DMS53 (cell line): Measurements from ENCODE around the gene CDH4.

ENCODE experiments used
- DNase-seq: peaks from one replicate; lab custom pipeline; 2025; lab: John Stamatoyannopoulos, UW

Gene CDH4

GRCh38 chr20:61670274-61670673 lies 418.2 kb downstream of the CDH4 start:
- DNase-seq, result no peak

GRCh38 chr20:61671559-61671958 lies 419.5 kb downstream of the CDH4 start:
- DNase-seq, result no peak

GRCh38 chr20:61673152-61673847 lies 421.2 kb downstream of the CDH4 start:
- DNase-seq, result no peak

- no peak for DNase-seq
Measured at GRCh38 chr20:61674121-61674520, 422.1 kb downstream of the CDH4 start.

GRCh38 chr20:61674688-61675087 lies 422.6 kb downstream of the CDH4 start:
- DNase-seq, result no peak

GRCh38 chr20:61677928-61678327 lies 425.9 kb downstream of the CDH4 start:
- no peak for DNase-seq

- no peak for DNase-seq
Measured at GRCh38 chr20:61678437-61678836, 426.4 kb downstream of the CDH4 start.

GRCh38 chr20:61679473-61679872 lies 427.4 kb downstream of the CDH4 start:
- DNase-seq, result no peak

GRCh38 chr20:61680096-61680495 lies 428.0 kb downstream of the CDH4 start:
- DNase-seq, result no peak

GRCh38 chr20:61682114-61682995 lies 430.3 kb downstream of the CDH4 start:
- no peak for DNase-seq

- no peak for DNase-seq
Measured at GRCh38 chr20:61682996-61683681, 431.1 kb downstream of the CDH4 start.

- no peak for DNase-seq
Measured at GRCh38 chr20:61683721-61684120, 431.7 kb downstream of the CDH4 start.

GRCh38 chr20:61684136-61684535 lies 432.1 kb downstream of the CDH4 start:
- no peak for DNase-seq

- no peak for DNase-seq
Measured at GRCh38 chr20:61684583-61685235, 432.6 kb downstream of the CDH4 start.

- no peak for DNase-seq
Measured at GRCh38 chr20:61685462-61685861, 433.4 kb downstream of the CDH4 start.

- no peak for DNase-seq
Measured at GRCh38 chr20:61686051-61686936, 434.2 kb downstream of the CDH4 start.

GRCh38 chr20:61688411-61688810 lies 436.4 kb downstream of the CDH4 start:
- DNase-seq, result no peak

- no peak for DNase-seq
Measured at GRCh38 chr20:61690150-61690549, 438.1 kb downstream of the CDH4 start.

- no peak for DNase-seq
Measured at GRCh38 chr20:61690993-61691838, 439.2 kb downstream of the CDH4 start.

- no peak for DNase-seq
Measured at GRCh38 chr20:61691978-61692377, 439.9 kb downstream of the CDH4 start.
